Neutrophil (primary cell): ENCODE results near the gene EFTUD2.

Experiments used
- H3K27ac ChIP-seq: fragments of 200-600 bp; sonication (generic); 2 replicates; pipeline ENCODE4 v1.5.1; 2016; ENCODE audit warnings: mild to moderate bottlenecking, moderate library complexity
- H3K27me3 ChIP-seq: fragments of 200-600 bp; sonication (generic); 2 replicates; pipeline ENCODE4 v1.6.0; 2016; ENCODE audit warnings: mild to moderate bottlenecking
- H3K36me3 ChIP-seq: fragments of 200-600 bp; sonication (generic); 2 replicates; pipeline ENCODE4 v1.5.1; 2017
- H3K4me1 ChIP-seq, 2 experiments: fragments of 200-600 bp in 1 of 2; sonication (generic) in 1 of 2; 1 replicate in 1 of 2; 2 replicates in 1 of 2; pipeline versions ENCODE4 v1.5.1 to v1.6.1; 2013 to 2016; ENCODE audit warnings: low read depth in 1 of 2, low read length in 1 of 2, mild to moderate bottlenecking in 1 of 2, moderate library complexity in 1 of 2; ENCODE audit not compliant: control insufficient read depth in 1 of 2, insufficient read depth in 1 of 2
- H3K4me3 ChIP-seq, 2 experiments: fragments of 200-600 bp in 1 of 2; sonication (generic) in 1 of 2; 1 replicate in 1 of 2; 2 replicates in 1 of 2; pipeline ENCODE4 v1.5.1; 2013 to 2016; ENCODE audit warnings: low read depth in 1 of 2, low read length in 1 of 2, mild to moderate bottlenecking in 1 of 2, moderate library complexity in 1 of 2
- H3K9me3 ChIP-seq: fragments of 200-600 bp; sonication (generic); 2 replicates; pipeline ENCODE4 v1.5.1; 2016
- CTCF ChIP-seq: fragments of 200-600 bp; sonication (generic); IDR thresholded peaks from 2 replicates; pipeline ENCODE4 v1.5.1; 2016; ENCODE audit warnings: antibody characterized with exemption

Gene EFTUD2

DNA sequence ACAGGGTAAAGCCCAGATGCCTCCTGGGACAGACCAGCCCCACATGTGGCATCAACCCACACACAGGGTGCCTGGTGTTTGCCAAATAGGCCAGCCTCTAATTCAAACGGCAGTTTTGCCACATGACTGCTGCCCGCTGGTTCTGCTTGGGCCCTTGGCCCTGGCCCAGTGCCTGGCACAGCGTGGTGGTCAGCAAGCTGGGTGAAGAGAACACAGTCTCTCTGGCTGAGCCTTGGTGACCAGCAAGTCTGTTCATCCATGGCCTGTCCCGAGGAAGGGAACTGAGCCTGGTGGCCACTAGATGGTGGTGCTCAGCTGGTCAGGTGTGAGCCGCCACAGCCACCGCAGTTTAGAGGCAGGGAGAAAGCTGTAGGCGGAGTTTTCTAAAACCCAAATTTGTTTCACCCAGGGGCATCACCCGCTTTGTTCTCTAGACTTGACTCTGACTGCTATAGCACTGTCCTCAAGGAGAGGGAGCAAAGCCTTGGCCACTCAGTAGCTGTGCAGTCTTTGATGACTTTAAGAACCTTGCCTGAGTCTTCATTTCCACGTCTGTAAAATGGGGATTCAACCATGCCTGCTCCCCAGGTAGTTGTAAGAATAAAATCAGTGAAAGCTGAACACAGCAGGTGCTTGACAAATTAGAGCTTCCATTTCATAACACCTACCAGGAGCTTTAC lies 20.8 kb upstream of the EFTUD2 start:
- Histone ChIP-seq H3K27ac (no peak overlapping the region), H3K4me3 (no peak overlapping the region), H3K4me1 (peaks cover 3 to 7% of the 10 kb centered on the region in 2 experiments), H3K36me3 (peaks cover 5% of the 10 kb centered on the region), H3K9me3 (no peaks in the 10 kb centered on the region), H3K27me3 (peaks cover 29% of the 10 kb centered on the region)
- peak; percentile 25 for TF ChIP-seq CTCF

DNA sequence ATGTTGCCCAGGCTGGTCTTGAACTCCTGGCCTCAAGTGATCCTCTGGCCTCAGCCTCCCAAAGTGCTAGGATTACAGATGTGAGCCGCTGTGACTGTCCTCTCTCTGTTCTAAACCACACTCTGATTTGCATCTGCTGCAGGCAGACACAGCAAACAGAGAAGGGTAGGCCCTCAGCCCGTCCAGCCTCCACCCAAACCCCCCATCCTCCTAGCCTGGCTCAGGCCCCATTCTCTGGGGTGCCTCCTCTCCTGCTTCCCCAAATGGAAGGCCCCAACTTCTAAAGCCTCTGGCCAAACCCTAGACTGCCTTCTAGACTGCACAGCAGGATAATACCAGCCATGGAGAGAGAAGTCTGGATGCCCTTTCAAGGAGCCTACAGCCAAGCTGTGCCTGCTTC lies 20.2 kb upstream of the EFTUD2 start:
- H3K27ac ChIP-seq = no peak overlapping the region
- no peak for TF ChIP-seq CTCF

DNA sequence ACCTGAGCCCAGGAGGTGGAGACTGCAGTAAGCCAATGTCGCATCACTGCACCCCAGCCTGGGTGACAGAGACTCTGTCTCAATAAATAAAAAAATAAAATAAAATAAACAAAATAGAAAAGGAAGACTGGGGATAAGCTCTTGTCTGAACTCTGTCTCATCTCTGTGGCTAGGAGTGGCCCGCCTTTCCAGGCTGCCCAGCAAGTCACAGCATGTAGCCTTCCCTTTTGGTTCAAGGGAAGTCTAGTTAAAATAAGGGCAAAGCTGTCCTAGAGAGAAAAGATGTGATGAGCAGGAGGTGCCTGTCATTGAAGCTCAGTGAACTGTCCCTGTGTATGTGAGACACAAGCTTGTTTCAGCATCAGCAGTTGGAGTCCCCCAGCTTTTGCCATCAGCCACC lies 18.8 kb upstream of the EFTUD2 start:
- H3K36me3 ChIP-seq = no peaks in the 10 kb centered on the region
- no peak for TF ChIP-seq CTCF
- no peak overlapping the region for H3K4me3 ChIP-seq
- H3K27me3 ChIP-seq = peaks cover 42% of the 10 kb centered on the region
- H3K4me1 ChIP-seq = peaks cover 3 to 7% of the 10 kb centered on the region in 2 experiments
- H3K9me3 ChIP-seq = no peaks in the 10 kb centered on the region
- no peak overlapping the region for H3K27ac ChIP-seq

More for the DNA sequence above, 20.2 kb upstream of the EFTUD2 start:
- H3K27me3 ChIP-seq = peaks cover 29% of the 10 kb centered on the region
- no peaks in the 10 kb centered on the region for H3K9me3 ChIP-seq
- H3K4me3 ChIP-seq = no peak overlapping the region
- H3K36me3 ChIP-seq = no peaks in the 10 kb centered on the region
- H3K4me1 ChIP-seq = peaks cover 3 to 7% of the 10 kb centered on the region in 2 experiments

- Histone ChIP-seq H3K36me3 (no peaks in the 10 kb centered on the region), H3K4me3 (no peak overlapping the region), H3K9me3 (no peaks in the 10 kb centered on the region), H3K4me1 (peaks cover 3 to 7% of the 10 kb centered on the region in 2 experiments), H3K27me3 (peaks cover 46% of the 10 kb centered on the region), H3K27ac (no peak overlapping the region)
- no peak for TF ChIP-seq CTCF
Observed at GRCh38 chr17:44917456-44917855, 18.2 kb upstream of the EFTUD2 start.

DNA sequence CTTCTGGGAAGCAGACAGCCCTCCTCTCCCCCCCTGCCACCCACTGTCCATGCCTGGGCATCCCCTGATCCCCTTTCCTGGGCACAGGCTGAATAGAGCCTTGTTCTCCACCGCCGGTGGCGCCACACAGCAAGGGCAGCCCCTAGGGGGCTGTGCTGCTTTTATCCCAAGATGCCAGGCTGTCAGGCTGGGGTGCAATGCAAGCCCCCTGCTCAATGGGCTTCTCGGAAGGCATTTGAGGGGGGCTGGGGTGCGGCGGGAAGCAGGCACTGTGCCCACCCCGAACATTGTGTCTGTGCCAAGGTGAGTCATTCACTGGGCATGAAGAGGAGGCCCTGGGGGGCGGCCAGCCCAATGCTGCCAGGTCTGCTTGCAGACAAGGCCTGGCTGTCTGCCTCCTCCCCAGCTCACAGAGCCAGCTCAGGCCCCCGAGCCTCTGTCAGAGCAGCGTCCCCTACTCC lies 17.6 kb upstream of the EFTUD2 start:
- Histone ChIP-seq H3K27me3 (peaks cover 46% of the 10 kb centered on the region), H3K36me3 (no peaks in the 10 kb centered on the region), H3K4me1 (peaks cover 3 to 7% of the 10 kb centered on the region in 2 experiments), H3K9me3 (no peaks in the 10 kb centered on the region), H3K27ac (no peak overlapping the region), H3K4me3 (no peak overlapping the region)
- TF ChIP-seq CTCF = no peak
